GM23338 (cell line): ENCODE results near the gene TUB. TPM values are rescaled to one million over a fixed set of nuclear protein-coding genes. Genes with fewer than 3 reads are reported as not detected.

Experiments used
- ATAC-seq: fragments of 200-7000 bp; cut with Tn5 transposase; 3 replicates; pipeline ENCODE4 v1.9.1; 2020
- DNase-seq: peaks from one replicate; pipeline ENCODE4 v3.0.0-alpha.2; 2015; ENCODE audit warnings: low spot score
- H2AFZ ChIP-seq: fragments of 200-600 bp; sonication (generic); 2 replicates; pipeline ENCODE4 v1.8.0; 2016; ENCODE audit warnings: antibody characterized with exemption, mild to moderate bottlenecking, moderate library complexity
- H3F3A ChIP-seq: fragments of 200-600 bp; sonication (generic); replicated peaks from 2 replicates; pipeline ENCODE4 v1.8.0; 2017; ENCODE audit warnings: antibody characterized with exemption, mixed run types, low read depth
- H3K27ac ChIP-seq: fragments of 200-600 bp; sonication (generic); 2 replicates; pipeline ENCODE4 v1.6.1; 2016; ENCODE audit warnings: low read depth
- H3K27me3 ChIP-seq: fragments of 200-600 bp; sonication (generic); 2 replicates; pipeline ENCODE4 v1.8.0; 2016; ENCODE audit warnings: mild to moderate bottlenecking, mixed run types, moderate library complexity; ENCODE audit not compliant: insufficient read depth
- H3K36me3 ChIP-seq: fragments of 200-600 bp; sonication (generic); 2 replicates; pipeline ENCODE4 v1.8.0; 2016; ENCODE audit warnings: mild to moderate bottlenecking; ENCODE audit not compliant: insufficient read depth
- H3K4me1 ChIP-seq: fragments of 200-600 bp; sonication (generic); 2 replicates; pipeline ENCODE4 v1.8.0; 2016; ENCODE audit warnings: mild to moderate bottlenecking, moderate library complexity; ENCODE audit not compliant: insufficient read depth
- H3K4me2 ChIP-seq: fragments of 200-600 bp; sonication (generic); 2 replicates; pipeline ENCODE4 v1.7.1; 2017; ENCODE audit warnings: mixed run types
- H3K4me3 ChIP-seq: fragments of 200-600 bp; sonication (generic); 2 replicates; pipeline ENCODE4 v1.6.1; 2016; ENCODE audit warnings: mixed run types
- H3K79me2 ChIP-seq: fragments of 200-600 bp; sonication (generic); replicated peaks from 2 replicates; pipeline ENCODE4 v1.8.0; 2017; ENCODE audit warnings: mild to moderate bottlenecking; ENCODE audit not compliant: insufficient read depth
- H3K9me2 ChIP-seq: fragments of 200-600 bp; sonication (generic); 2 replicates; pipeline ENCODE4 v1.8.0; 2017; ENCODE audit not compliant: insufficient read depth
- H4K20me1 ChIP-seq: fragments of 200-600 bp; sonication (generic); replicated peaks from 2 replicates; pipeline ENCODE4 v1.8.0; 2017; ENCODE audit warnings: mild to moderate bottlenecking; ENCODE audit not compliant: insufficient read depth
- H3K27ac Mint-ChIP-seq: 2 replicates; pipeline ENCODE4 v1.8.0; 2020; ENCODE audit warnings: inconsistent platforms, mild to moderate bottlenecking, moderate library complexity, mixed read lengths
- H3K27me3 Mint-ChIP-seq: 3 replicates; pipeline ENCODE4 v1.8.0; 2022; ENCODE audit warnings: low read depth, mild to moderate bottlenecking, moderate library complexity, mixed read lengths, inconsistent platforms; ENCODE audit not compliant: insufficient read depth, poor library complexity
- H3K36me3 Mint-ChIP-seq: 3 replicates; pipeline ENCODE4 v1.8.0; 2021; ENCODE audit warnings: low read depth, mild to moderate bottlenecking, inconsistent platforms, moderate library complexity, mixed read lengths
- H3K4me1 Mint-ChIP-seq: 3 replicates; pipeline ENCODE4 v1.8.0; 2020; ENCODE audit warnings: mild to moderate bottlenecking, inconsistent platforms, mixed read lengths
- H3K4me3 Mint-ChIP-seq: 3 replicates; pipeline ENCODE4 v1.8.0; 2021; ENCODE audit warnings: moderate library complexity, mild to moderate bottlenecking, inconsistent platforms, mixed read lengths
- H3K9me3 Mint-ChIP-seq: 3 replicates; pipeline ENCODE4 v1.8.0; 2020; ENCODE audit warnings: moderate library complexity, mild to moderate bottlenecking, inconsistent platforms, mixed read lengths
- CREB1 ChIP-seq: fragments of 250-450 bp; sonication (Bioruptor Pico); IDR thresholded peaks from 2 replicates; pipeline ENCODE4 v1.5.0; 2020; ENCODE audit warnings: low read depth, mild to moderate bottlenecking, moderate library complexity
- CTCF ChIP-seq, 2 experiments: fragments of 200-600 bp in 1 of 2; sonication (generic) in 1 of 2; conservative IDR thresholded peaks; 2 replicates each; pipeline versions ENCODE4 v1.5.1 to v1.6.1; 2016 to 2017; ENCODE audit warnings: antibody characterized with exemption in 2 of 2, low read depth in 2 of 2, mild to moderate bottlenecking in 2 of 2, moderate library complexity in 1 of 2
- ETS1 ChIP-seq: IDR thresholded peaks from 2 replicates; pipeline ENCODE4 v1.6.1; 2016; ENCODE audit warnings: antibody characterized with exemption
- EZH2 ChIP-seq: fragments of 200-600 bp; sonication (generic); IDR thresholded peaks from one replicate; pipeline ENCODE4 v1.8.0; 2017; ENCODE audit warnings: antibody characterized with exemption, mild to moderate bottlenecking, low read depth; ENCODE audit not compliant: unreplicated experiment
- EZH2phosphoT487 ChIP-seq: fragments of 200-600 bp; sonication (generic); IDR thresholded peaks from one replicate; pipeline ENCODE4 v1.8.1; 2018; ENCODE audit warnings: antibody characterized with exemption; ENCODE audit not compliant: unreplicated experiment
- NANOG ChIP-seq: IDR thresholded peaks from 2 replicates; pipeline ENCODE4 v1.6.1; 2016; ENCODE audit warnings: antibody characterized with exemption, borderline replicate concordance
- REST ChIP-seq: IDR thresholded peaks from one replicate; pipeline ENCODE4 v1.6.1; 2018; ENCODE audit warnings: antibody characterized with exemption; ENCODE audit not compliant: unreplicated experiment
- STAT1 ChIP-seq: IDR thresholded peaks from one replicate; pipeline ENCODE4 v1.6.1; 2016; ENCODE audit warnings: antibody characterized with exemption; ENCODE audit not compliant: unreplicated experiment
- ZNF114 ChIP-seq: fragments of 250-450 bp; sonication (Bioruptor Pico); IDR thresholded peaks from 2 replicates; pipeline ENCODE4 v1.5.0; 2020; ENCODE audit warnings: mild to moderate bottlenecking, moderate library complexity
- ZNF331 ChIP-seq: fragments of 250-450 bp; sonication (Bioruptor Pico); IDR thresholded peaks from 2 replicates; pipeline ENCODE4 v1.5.0; 2020; ENCODE audit warnings: low read depth, mild to moderate bottlenecking, moderate library complexity
- polyA plus RNA-seq: library from polyadenylated mRNA; unstranded; fragments of >200 nt; fragmentation: Nextera tagmentation; extraction: Ambion mirVana; gene quantifications from 2 replicates; pipeline ENCODE4 v1.2.1, GENCODE V29; 2016
- total RNA-seq: library from RNA; depleted of rRNA; stranded (reverse); fragments of >200 nt; shearing (Covaris generic); gene quantifications from 2 replicates; pipeline ENCODE4 v1.2.3, GENCODE V29; 2014

TUB gene
- total and polyA plus RNA-seq, 2 experiments from 2014 or later: 5.5 to 30.4 TPM

DNA sequence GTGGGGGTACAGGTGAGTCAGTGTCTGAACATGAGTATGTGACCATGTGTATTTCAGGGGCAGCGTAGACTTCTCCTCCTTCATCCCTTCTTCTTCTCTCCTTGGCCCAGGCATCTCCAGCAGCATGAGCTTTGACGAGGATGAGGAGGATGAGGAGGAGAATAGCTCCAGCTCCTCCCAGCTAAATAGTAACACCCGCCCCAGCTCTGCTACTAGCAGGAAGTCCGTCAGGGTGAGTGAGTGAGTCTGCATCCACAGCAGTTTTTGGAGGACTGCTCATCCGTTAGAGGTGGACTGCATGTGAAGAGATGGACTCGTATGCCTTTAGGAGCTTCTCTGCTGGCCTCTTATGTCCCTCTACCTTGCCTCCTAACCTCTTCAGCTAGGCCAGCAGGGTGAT lies 15.6 kb downstream of the TUB start:
- DNase-seq: no peak
- Histone ChIP-seq H3K27me3 (no peaks in the 10 kb centered on the region), H3K79me2 (no peaks in the 10 kb centered on the region), H3F3A (no peaks in the 10 kb centered on the region), H3K9me2 (no peaks in the 10 kb centered on the region), H2AFZ (no peak overlapping the region), H3K27ac (no peak overlapping the region), H4K20me1 (no peaks in the 10 kb centered on the region; the same call in 1 of the 2 replicates), H3K36me3 (peaks cover 10% of the 10 kb centered on the region), H3K4me1 (no peaks in the 10 kb centered on the region), H3K4me2 (no peak overlapping the region), H3K4me3 (no peak overlapping the region)
- Mint-ChIP-seq H3K36me3 (peaks cover 35% of the 10 kb centered on the region), H3K9me3 (no peaks in the 10 kb centered on the region), H3K4me3 (no peak overlapping the region), H3K27me3 (peaks cover 7% of the 10 kb centered on the region), H3K4me1 (no peaks in the 10 kb centered on the region), H3K27ac (no peak overlapping the region)
- ATAC-seq: no peak
- TF ChIP-seq ETS1: no peak
- no peak for TF ChIP-seq ZNF114 (CRISPR knock-in tag)
- TF ChIP-seq NANOG: no peak
- no peak for TF ChIP-seq REST
- no peak for TF ChIP-seq EZH2phosphoT487

- no peak overlapping the region for H3K4me3 Mint-ChIP-seq
- Histone ChIP-seq H2AFZ (no peak overlapping the region), H3F3A (no peaks in the 10 kb centered on the region), H3K4me1 (no peaks in the 10 kb centered on the region), H3K27me3 (no peaks in the 10 kb centered on the region), H3K4me2 (no peak overlapping the region), H3K4me3 (no peak overlapping the region), H4K20me1 (no peaks in the 10 kb centered on the region; the same call in 1 of the 2 replicates), H3K27ac (no peak overlapping the region), H3K36me3 (peaks cover 10% of the 10 kb centered on the region), H3K9me2 (no peaks in the 10 kb centered on the region), H3K79me2 (no peaks in the 10 kb centered on the region)
- no peak overlapping the region for H3K27ac Mint-ChIP-seq
- no peaks in the 10 kb centered on the region for H3K4me1 Mint-ChIP-seq
- no peak for DNase-seq
- ATAC-seq: no peak
- H3K36me3 Mint-ChIP-seq: peaks cover 31% of the 10 kb centered on the region
- H3K9me3 Mint-ChIP-seq: no peaks in the 10 kb centered on the region
- peaks cover 7% of the 10 kb centered on the region for H3K27me3 Mint-ChIP-seq
- TF ChIP-seq ZNF114 (CRISPR knock-in tag) (no peak), STAT1 (no peak), CREB1 (CRISPR knock-in tag) (no peak), CTCF (conservative IDR thresholded peaks at IDR 0.05; ENCODE audit: low read depth in 2 of 2) (no peak), EZH2phosphoT487 (no peak), ZNF331 (CRISPR knock-in tag) (no peak), ETS1 (no peak), EZH2 (no peak)
These were observed 16.1 kb downstream of the TUB start for GRCh38 chr11:8097062-8097461.
